Fibroblast of villous mesenchyme (primary cell): ENCODE measurements around the gene CABLES2. TPM values are rescaled to one million over a fixed set of nuclear protein-coding genes. Genes with fewer than 3 reads are reported as not detected.

Source experiments
- DNase-seq: peaks from one replicate; pipeline ENCODE4 v3.0.0-alpha.2; 2010; ENCODE audit warnings: low read depth
- H3K4me3 ChIP-seq: 2 replicates; pipeline ENCODE4 v1.5.1; 2011; ENCODE audit warnings: low read depth, mild to moderate bottlenecking, low read length
- total RNA-seq: library from RNA; depleted of rRNA; stranded (reverse); fragments of >200 nt; gene quantifications from 2 replicates; pipeline ENCODE4 v1.2.3, GENCODE V29; 2012
- TF ChIP-seq, protein P1 (sequence below): IDR thresholded peaks from 2 replicates; pipeline ENCODE4 v1.5.1; 2012; ENCODE audit warnings: low read depth, mild to moderate bottlenecking, low read length; ENCODE audit not compliant: insufficient read depth

CABLES2 gene
- total RNA-seq, 1 donor, result 1.7 TPM

DNA sequence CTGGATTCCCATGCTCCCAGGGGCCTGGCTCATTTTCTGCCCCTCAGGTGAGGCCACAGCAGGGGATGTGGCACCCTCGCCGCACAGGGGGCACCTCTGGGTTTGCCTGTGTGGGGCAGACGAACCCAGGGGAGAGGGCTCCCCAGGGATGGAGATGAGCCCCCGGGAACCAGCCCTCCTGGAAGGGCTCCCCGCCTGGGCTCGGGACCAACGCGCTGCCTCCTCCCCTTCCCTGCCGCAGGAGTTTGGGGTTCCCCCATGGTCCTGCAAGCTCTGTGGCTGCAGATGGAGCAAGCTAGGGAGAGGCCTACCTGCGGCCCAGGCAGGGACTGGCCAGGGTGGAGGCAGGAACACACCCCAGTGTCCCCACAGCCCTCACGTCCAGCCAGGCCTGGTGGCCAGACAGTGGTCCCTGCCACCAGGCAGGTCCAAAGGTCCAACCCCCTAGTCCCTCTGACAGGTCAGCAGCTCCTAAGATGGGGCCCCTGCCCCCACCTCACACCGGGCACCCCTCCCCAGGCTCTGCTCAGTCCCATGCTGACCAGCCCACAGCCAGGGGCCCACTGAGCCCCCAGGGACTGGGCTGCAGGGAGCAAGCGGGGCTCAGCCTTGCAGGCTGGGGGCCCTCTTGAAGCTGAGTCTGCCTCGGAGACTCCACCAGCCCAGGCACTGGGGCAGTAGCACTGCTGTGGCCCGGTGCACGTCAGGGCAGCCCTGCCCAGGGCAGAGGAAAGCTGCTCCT lies 53.6 kb downstream of the CABLES2 start:
- no peak overlapping the region for H3K4me3 ChIP-seq
- TF ChIP-seq, protein P1, sequence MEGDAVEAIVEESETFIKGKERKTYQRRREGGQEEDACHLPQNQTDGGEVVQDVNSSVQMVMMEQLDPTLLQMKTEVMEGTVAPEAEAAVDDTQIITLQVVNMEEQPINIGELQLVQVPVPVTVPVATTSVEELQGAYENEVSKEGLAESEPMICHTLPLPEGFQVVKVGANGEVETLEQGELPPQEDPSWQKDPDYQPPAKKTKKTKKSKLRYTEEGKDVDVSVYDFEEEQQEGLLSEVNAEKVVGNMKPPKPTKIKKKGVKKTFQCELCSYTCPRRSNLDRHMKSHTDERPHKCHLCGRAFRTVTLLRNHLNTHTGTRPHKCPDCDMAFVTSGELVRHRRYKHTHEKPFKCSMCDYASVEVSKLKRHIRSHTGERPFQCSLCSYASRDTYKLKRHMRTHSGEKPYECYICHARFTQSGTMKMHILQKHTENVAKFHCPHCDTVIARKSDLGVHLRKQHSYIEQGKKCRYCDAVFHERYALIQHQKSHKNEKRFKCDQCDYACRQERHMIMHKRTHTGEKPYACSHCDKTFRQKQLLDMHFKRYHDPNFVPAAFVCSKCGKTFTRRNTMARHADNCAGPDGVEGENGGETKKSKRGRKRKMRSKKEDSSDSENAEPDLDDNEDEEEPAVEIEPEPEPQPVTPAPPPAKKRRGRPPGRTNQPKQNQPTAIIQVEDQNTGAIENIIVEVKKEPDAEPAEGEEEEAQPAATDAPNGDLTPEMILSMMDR, result no peak
- DNase-seq, result no peak

GRCh38 chr20:62352402-62353288 lies 54.4 kb downstream of the CABLES2 start:
- TF ChIP-seq, protein P1, result no peak
- DNase-seq, result no peak
- no peak overlapping the region for H3K4me3 ChIP-seq

DNA sequence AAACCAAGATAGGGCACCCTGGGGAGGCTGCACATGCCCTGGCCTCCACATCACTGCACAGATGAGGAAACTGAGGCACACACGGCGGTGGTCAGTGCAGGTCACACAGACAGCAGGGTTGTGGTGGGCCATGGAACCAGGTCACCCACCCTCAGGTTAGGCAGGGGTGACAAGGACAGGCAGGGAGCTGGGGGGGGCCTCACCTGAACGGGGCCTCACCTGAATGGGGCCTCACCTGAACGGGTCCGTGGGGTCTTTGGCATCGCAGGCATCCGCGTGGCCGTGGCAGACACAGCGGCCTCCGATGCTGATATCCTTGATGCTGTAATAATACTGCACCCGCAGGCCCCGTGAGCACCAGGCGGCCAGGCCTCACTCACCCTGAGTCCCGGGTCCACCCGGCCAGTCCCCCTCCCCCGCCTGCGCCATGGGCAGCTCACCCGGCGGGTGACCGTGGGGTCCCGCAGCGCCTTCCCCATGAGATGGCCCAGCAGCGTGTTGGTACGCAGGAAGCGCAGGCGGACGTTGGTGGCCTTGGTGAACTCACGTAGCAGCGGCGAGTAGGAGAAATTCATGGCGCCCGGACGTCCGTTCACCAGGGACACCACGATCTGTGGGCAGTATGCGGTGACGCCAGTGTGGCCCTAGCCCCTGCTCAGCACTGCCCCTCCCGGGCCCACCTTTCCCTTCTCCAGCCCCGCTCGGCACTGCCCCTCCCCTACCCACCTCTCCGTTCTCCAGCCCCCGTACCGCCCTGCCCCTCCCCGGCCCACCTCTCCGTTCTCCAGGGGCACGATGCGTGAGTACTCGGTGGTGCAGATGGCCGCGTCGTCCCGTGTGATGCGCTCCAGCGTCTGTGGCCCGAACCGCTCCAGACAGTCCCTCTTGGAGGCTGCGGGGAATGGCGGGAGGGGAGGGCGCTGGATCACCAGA lies 55.4 kb downstream of the CABLES2 start:
- TF ChIP-seq, protein P1, result no peak
- no peak for DNase-seq

DNA sequence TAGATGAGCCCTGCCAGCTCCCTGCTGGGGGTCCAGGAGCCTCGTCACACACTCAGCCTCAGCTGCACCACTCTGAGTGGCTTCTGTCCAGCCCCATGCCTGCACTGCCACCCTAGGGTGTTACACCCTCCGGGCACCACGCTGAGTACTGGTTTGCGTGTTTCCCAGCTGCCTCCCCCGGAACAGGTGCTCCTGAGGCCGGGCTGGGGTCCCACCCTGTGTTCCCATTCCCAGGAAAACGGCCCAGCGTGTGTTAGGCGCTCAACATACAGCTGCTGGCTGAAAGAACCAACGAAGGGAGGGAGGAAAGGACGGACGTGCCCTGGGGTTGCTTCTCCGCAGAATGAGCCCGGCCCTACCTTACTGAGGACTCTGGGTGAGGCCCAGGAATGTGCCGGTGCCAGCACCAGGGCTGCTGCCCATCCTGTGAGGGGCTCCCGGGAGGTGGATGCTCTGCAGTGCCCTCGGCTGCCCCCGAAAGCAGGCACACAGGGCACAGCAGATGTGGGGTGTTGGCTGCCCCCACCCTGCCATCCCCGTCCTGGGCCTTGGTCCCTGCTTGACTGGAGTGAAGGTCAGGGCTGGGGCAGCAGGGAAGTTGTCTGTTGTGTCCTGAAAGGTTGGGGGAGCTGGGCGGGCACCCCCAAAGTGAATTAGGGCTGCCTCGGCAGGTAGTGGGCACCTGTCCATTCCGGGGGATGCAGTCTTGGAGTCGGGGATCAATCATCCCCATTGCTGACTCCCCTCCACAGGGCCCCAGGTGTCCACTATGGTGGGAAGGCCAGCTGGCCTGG lies 56.3 kb downstream of the CABLES2 start:
- no peak for DNase-seq
- no peak overlapping the region for H3K4me3 ChIP-seq
- TF ChIP-seq, protein P1, result no peak

More for the DNA sequence above, 55.4 kb downstream of the CABLES2 start:
- H3K4me3 ChIP-seq, result no peak overlapping the region

DNA sequence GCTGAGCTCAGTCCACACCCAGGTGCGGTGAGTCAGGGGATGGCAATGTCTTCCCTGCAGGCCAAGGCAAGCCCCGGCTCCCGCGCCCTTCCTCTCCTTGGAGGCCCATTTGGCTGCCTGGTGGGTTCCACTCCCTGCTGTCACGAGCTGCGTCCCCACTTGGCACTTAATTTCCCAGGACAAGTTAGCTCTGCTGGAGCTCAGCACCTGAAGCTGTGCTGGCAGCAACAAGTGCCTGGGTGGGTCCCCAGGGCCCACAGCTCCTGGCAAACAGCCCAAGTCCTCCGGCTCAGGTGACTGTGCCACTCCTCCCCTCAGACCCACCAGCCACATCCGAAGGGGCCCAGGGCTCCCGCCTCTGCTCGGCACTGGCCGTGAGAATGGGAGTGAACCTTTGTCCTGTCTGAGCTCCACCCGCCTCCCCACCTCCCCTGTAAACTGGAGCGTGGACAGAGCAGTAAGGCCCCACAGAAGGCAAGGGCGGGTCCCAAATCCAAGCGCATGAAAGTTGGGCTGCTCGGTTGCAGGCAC lies 56.9 kb downstream of the CABLES2 start:
- no peak overlapping the region for H3K4me3 ChIP-seq
- TF ChIP-seq, protein P1, result no peak
- DNase-seq, result no peak
